Omental fat pad (tissue), 4 donors: ENCODE data around the gene MTHFD1. TPM values are rescaled to one million over a fixed set of nuclear protein-coding genes. Genes with fewer than 3 reads are reported as not detected.

ENCODE experiments used
- ATAC-seq: fragments of 150-250 bp; one replicate; pipeline ENCODE4 v1.9.1; 2016; ENCODE audit warnings: mild to moderate bottlenecking, moderate library complexity; ENCODE audit not compliant: low FRiP score
- DNase-seq: peaks from one replicate; pipeline ENCODE4 v3.0.0-alpha.2; 2019; ENCODE audit warnings: low spot score
- total RNA-seq, 4 donors: library from RNA; depleted of rRNA; stranded (reverse); fragments of >200 nt; gene quantifications; one replicate each; pipeline ENCODE4 v1.1.0, GENCODE V29; 2016
- TF ChIP-seq, protein P1 (sequence below), 3 donors: fragments of 450-650 bp; IDR thresholded peaks; one replicate each; pipeline ENCODE4 v1.5.1; 2016 to 2017; ENCODE audit warnings: antibody characterized with exemption in 3 of 3, mild to moderate bottlenecking in 3 of 3, moderate library complexity in 2 of 3

MTHFD1 gene
- total RNA-seq: 100 to 1,000 TPM in 1 of 4 donors, 10 to 100 TPM in 3; 58.0 to 138 (median 86.9) TPM

GRCh38 chr14:64387782-64388532 is at the start of gene MTHFD1:
Gene MTHFD1, plus strand, starts transcription at chr14:64388353. Its CDS starts 75 bp downstream, at chr14:64388428.
- TF ChIP-seq, protein P1, sequence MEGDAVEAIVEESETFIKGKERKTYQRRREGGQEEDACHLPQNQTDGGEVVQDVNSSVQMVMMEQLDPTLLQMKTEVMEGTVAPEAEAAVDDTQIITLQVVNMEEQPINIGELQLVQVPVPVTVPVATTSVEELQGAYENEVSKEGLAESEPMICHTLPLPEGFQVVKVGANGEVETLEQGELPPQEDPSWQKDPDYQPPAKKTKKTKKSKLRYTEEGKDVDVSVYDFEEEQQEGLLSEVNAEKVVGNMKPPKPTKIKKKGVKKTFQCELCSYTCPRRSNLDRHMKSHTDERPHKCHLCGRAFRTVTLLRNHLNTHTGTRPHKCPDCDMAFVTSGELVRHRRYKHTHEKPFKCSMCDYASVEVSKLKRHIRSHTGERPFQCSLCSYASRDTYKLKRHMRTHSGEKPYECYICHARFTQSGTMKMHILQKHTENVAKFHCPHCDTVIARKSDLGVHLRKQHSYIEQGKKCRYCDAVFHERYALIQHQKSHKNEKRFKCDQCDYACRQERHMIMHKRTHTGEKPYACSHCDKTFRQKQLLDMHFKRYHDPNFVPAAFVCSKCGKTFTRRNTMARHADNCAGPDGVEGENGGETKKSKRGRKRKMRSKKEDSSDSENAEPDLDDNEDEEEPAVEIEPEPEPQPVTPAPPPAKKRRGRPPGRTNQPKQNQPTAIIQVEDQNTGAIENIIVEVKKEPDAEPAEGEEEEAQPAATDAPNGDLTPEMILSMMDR (IDR thresholded peaks at IDR 0.05): no peak
- peak; percentile 99 for ATAC-seq
- DNase-seq: peak; percentile 98

GRCh38 chr14:64338616-64339316 is 49.4 kb upstream of the MTHFD1 start:
- ATAC-seq: peak; percentile 97
- DNase-seq: peak; percentile 72
- TF ChIP-seq, protein P1 (IDR thresholded peaks at IDR 0.05): no peak

- TF ChIP-seq, protein P1 (IDR thresholded peaks at IDR 0.05): no peak
- DNase-seq (no peak), ATAC-seq (no peak)
Measured at GRCh38 chr14:64340560-64341196, 47.5 kb upstream of the MTHFD1 start.

- DNase-seq: no peak
- no peak for ATAC-seq
- TF ChIP-seq, protein P1 (IDR thresholded peaks at IDR 0.05): no peak
Measured at GRCh38 chr14:64347748-64348147, 40.4 kb upstream of the MTHFD1 start.

- ATAC-seq (no peak), DNase-seq (no peak)
- TF ChIP-seq, protein P1 (IDR thresholded peaks at IDR 0.05): no peak
Measured at GRCh38 chr14:64349741-64350490, 38.2 kb upstream of the MTHFD1 start.

- no peak for ATAC-seq
- TF ChIP-seq, protein P1 (IDR thresholded peaks at IDR 0.05): no peak
Measured at GRCh38 chr14:64363265-64363846, 24.8 kb upstream of the MTHFD1 start.

More at GRCh38 chr14:64363265-64363846, 24.8 kb upstream of the MTHFD1 start:
- no peak for DNase-seq
